Thoracic aorta (tissue), 2 donors: ENCODE measurements around the gene SNAPIN. TPM values are rescaled to one million over a fixed set of nuclear protein-coding genes. Genes with fewer than 3 reads are reported as not detected.

Experiments
- ATAC-seq: fragments of 150-250 bp; one replicate; pipeline ENCODE4 v1.8.0; 2017; ENCODE audit warnings: low read depth; ENCODE audit not compliant: insufficient number of reproducible peaks, low FRiP score
- DNase-seq: peaks from one replicate; pipeline ENCODE4 v3.0.0-alpha.2; 2020; ENCODE audit warnings: low spot score
- H3K27ac ChIP-seq, 2 donors: fragments of 200-600 bp; sonication (generic); 1 replicate in 1 of 2; 2 replicates in 1 of 2; pipeline ENCODE4 v1.5.1; 2016; ENCODE audit warnings: mild to moderate bottlenecking in 2 of 2, moderate library complexity in 2 of 2
- H3K27me3 ChIP-seq: fragments of 200-600 bp; sonication (generic); replicated peaks from 2 replicates; pipeline ENCODE4 v1.6.0; 2016; ENCODE audit warnings: mild to moderate bottlenecking; ENCODE audit not compliant: insufficient read depth
- H3K36me3 ChIP-seq: fragments of 200-600 bp; sonication (generic); one replicate; pipeline ENCODE4 v1.5.1; 2016
- H3K4me1 ChIP-seq, 2 donors: fragments of 200-600 bp; sonication (generic); 1 replicate in 1 of 2; 2 replicates in 1 of 2; pipeline versions ENCODE4 v1.5.1 to v1.6.0; 2016; ENCODE audit warnings: low read depth in 2 of 2, mild to moderate bottlenecking in 1 of 2; ENCODE audit not compliant: control insufficient read depth in 1 of 2
- H3K4me3 ChIP-seq: fragments of 200-600 bp; sonication (generic); 2 replicates; pipeline ENCODE4 v1.5.1; 2016; ENCODE audit warnings: mild to moderate bottlenecking
- H3K9me3 ChIP-seq: fragments of 200-600 bp; sonication (generic); 2 replicates; pipeline ENCODE4 v1.5.1; 2016
- CTCF ChIP-seq: fragments of 200-600 bp; sonication (generic); IDR thresholded peaks from one replicate; pipeline ENCODE4 v1.5.1; 2019; ENCODE audit warnings: antibody characterized with exemption
- total RNA-seq, 2 donors: library from RNA; depleted of rRNA; stranded (reverse); fragments of >200 nt; gene quantifications; one replicate each; pipeline versions ENCODE4 v1.1.0 to v1.2.3, GENCODE V29; 2016

Gene SNAPIN
- total RNA-seq, 2 donors from 2014 or later, result 37.9 to 41.6 TPM

DNA sequence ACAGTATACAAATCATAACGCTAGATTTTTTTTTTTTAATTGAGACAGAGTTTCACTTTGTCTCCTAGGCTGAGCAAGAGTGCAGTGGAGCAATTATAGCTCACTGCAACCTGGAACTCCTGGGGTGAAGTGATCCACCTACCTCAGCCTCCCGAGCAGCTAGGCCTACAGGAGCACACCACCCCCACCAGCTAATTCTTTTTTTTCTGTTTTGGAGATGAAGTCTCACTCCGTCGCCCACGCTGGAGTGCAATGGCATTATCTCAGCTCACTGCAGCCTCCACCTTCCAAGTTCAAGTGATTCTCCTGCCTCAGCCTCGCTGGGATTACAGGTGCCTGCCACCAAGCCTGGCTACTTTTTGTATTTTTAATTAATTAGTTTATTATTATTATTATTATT lies 41.3 kb downstream of the SNAPIN start:
- Histone ChIP-seq H3K27ac (peak overlapping the region; percentile 98 to 100), H3K9me3 (no peaks in the 10 kb centered on the region)
- no peak for TF ChIP-seq CTCF

GRCh38 chr1:153705484-153705883 lies 47.0 kb downstream of the SNAPIN start:
- Histone ChIP-seq H3K9me3 (no peaks in the 10 kb centered on the region), H3K4me3 (no peak overlapping the region), H3K36me3 (no peaks in the 10 kb centered on the region), H3K27ac (no peak overlapping the region), H3K27me3 (no peaks in the 10 kb centered on the region), H3K4me1 (no peaks in the 10 kb centered on the region)
- no peak for TF ChIP-seq CTCF
- ATAC-seq (no peak), DNase-seq (no peak)

More for the DNA sequence above, 41.3 kb downstream of the SNAPIN start:
- H3K36me3 ChIP-seq, result no peaks in the 10 kb centered on the region
- ATAC-seq (no peak), DNase-seq (no peak)
- H3K4me1 ChIP-seq, result peaks cover 23 to 31% of the 10 kb centered on the region in 2 donors
- no peaks in the 10 kb centered on the region for H3K27me3 ChIP-seq
- H3K4me3 ChIP-seq, result no peak overlapping the region

DNA sequence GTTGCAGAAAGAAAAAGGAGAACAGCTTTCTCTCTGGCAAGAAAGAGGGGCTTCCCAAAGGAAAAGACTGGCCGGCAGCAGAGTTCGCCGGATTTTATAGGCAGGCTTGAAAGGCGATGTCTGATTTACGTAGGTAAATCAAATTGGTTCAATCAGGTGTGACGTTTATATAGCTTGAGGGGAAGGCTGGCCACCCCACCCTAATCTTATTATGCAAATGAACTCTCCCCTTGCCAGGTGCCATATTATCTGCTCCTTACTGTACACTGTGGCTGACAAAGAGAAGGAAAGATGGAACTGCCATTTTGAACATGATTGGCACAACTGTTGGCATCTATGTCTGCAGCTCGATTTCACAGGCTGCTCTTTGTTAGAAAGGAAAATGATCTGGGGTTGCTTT lies 52.5 kb downstream of the SNAPIN start:
- no peaks in the 10 kb centered on the region for H3K36me3 ChIP-seq
- no peaks in the 10 kb centered on the region for H3K27me3 ChIP-seq
- H3K4me3 ChIP-seq, result no peak overlapping the region
- no peak for TF ChIP-seq CTCF
- DNase-seq (no peak), ATAC-seq (no peak)
- H3K27ac ChIP-seq, result no peak overlapping the region
- H3K4me1 ChIP-seq, result no peaks in the 10 kb centered on the region
- no peaks in the 10 kb centered on the region for H3K9me3 ChIP-seq

Other genes with a start within 250 kb of the SNAPIN start
- gene S100A7A, start 242.2 kb upstream of the SNAPIN start, total RNA-seq, result not detected
- not detected for gene S100A7, start 198.1 kb upstream of the SNAPIN start, total RNA-seq
- gene S100A6, start 122.7 kb upstream of the SNAPIN start, total RNA-seq, result 100 to 1,000 TPM; 367 to 608 TPM
- gene S100A5, start 117.8 kb upstream of the SNAPIN start, total RNA-seq, result not detected
- 1,000 to 10,000 TPM in 1 of 2 donors, 100 to 1,000 TPM in 1; 514 to 1,429 TPM for gene S100A4, start 112.9 kb upstream of the SNAPIN start, total RNA-seq
- gene S100A3, start 109.4 kb upstream of the SNAPIN start, total RNA-seq, result 10 to 100 TPM in 1 of 2 donors, 1 to 10 TPM in 1; 3.1 to 25.0 TPM
- gene S100A2, start 92.9 kb upstream of the SNAPIN start, total RNA-seq, result 1 to 10 TPM; 1.1 to 2.9 TPM
- 10 to 100 TPM; 81.1 to 82.3 TPM for gene S100A16, start 45.6 kb upstream of the SNAPIN start, total RNA-seq
- gene S100A14, start 42.4 kb upstream of the SNAPIN start, total RNA-seq, result 1 to 10 TPM; 4.2 to 4.9 TPM
- 10 to 100 TPM; 64.2 to 82.9 TPM for gene S100A13, start 31.2 kb upstream of the SNAPIN start, total RNA-seq
- not detected for gene S100A1, start 30.3 kb upstream of the SNAPIN start, total RNA-seq
- gene CHTOP, start 24.6 kb upstream of the SNAPIN start, total RNA-seq, result 10 to 100 TPM; 39.0 to 78.0 TPM
- gene ILF2, start 12.3 kb downstream of the SNAPIN start, total RNA-seq, result 10 to 100 TPM; 75.7 to 81.8 TPM
- 100 to 1,000 TPM; 279 to 293 TPM for gene NPR1, start 20.0 kb downstream of the SNAPIN start, total RNA-seq
- 10 to 100 TPM; 63.8 to 68.8 TPM for gene INTS3, start 69.3 kb downstream of the SNAPIN start, total RNA-seq
- 100 to 1,000 TPM in 1 of 2 donors, 10 to 100 TPM in 1; 71.7 to 116 TPM for gene SLC27A3, start 116.7 kb downstream of the SNAPIN start, total RNA-seq